HUDEP-2 (cell line): Measurements from ENCODE around the gene AXIN1.

ENCODE experiments used
- DNase-seq, 76 experiments: peaks; one replicate each; lab custom pipeline; 2025; ENCODE audit not compliant: unreplicated experiment in 76 of 76; lab: John Stamatoyannopoulos, UW

Gene AXIN1

DNA sequence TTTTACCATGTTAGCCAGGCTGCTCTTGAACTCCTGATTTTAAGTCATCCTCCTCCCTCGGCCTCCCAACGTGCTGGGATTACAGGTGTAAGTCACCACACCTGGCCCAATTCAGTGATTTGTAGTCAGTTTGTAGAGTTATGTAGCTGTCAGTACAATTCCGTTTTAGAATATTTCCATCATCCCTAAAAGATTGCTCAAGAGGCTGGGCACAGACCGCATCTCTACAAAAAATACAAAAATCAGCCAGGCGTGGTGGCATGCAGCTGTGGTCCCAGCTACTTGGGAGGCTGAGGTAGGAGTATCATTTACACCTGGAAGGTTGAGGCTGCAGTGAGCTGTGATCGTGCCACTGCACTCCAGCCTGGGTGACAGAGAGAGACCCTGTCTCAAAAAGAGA is 97.3 kb downstream of the AXIN1 start:
- DNase-seq = no peak

GRCh38 chr16:254461-254860 is 98.1 kb downstream of the AXIN1 start:
- DNase-seq = no peak

DNA sequence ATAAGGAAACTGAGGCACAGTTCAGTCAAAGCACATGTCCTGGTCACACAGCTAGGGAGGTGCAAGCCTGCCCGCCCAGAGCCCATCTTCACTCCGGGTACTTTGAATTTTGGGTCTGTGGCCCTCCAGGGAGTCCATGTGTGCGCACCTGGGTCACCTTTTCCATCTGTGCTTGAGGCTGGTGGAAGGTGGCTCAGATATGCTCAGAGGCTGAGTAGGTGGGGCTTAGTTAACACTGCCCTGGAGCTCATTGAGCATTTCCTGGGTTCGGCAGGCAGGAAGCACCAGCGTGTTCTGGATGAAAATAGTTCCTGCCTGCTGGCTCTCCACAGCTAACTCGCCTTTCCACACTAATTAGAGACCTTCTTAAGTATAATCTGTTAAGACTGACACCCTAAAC is 98.7 kb downstream of the AXIN1 start:
- DNase-seq = no peak

GRCh38 chr16:252366-253337 is 99.9 kb downstream of the AXIN1 start:
- no peak for DNase-seq

DNA sequence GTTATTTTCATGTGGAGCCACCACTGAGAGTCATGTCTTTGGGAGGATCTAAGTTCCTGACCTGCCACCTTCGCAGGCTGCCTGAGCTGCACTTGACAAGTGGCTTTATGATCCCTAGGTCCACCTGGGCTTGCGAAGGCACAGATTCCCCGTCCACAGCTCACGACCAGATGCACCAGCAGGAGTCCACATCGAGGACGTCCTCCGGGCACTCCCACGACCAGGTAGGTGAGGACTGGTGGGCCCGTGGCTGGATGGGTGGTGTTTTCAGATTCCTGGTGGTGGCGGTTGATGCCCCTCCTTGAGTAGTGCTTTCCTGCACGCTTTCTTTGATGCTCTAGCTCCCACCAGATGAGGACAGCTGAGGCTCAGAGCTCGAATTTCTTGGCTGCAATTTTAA is 103.1 kb downstream of the AXIN1 start:
- no peak for DNase-seq

- no peak for DNase-seq
Observed at GRCh38 chr16:247027-247426, 105.5 kb downstream of the AXIN1 start.

GRCh38 chr16:245105-245504 is 107.4 kb downstream of the AXIN1 start:
- no peak for DNase-seq

DNA sequence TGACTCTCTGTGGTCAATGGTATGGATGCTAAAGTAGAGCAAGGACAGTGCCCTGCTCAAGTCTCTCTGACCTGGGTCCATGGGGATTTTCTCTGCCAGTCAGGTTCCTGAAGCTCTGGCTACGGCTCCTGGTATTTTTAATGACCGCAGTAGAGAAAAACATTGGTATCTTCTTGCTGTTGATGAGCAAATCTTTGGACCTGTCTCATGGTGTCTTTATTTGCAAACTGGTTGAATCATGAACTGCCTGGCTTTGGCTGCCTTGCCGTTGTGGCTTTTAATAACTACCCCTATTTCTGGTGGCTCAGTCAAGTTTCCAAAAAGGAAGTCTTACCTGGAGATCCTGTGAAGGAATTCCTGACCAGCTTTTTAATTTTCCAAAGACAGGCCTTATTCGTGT is 109.2 kb downstream of the AXIN1 start:
- DNase-seq = no peak

- no peak for DNase-seq
Observed at GRCh38 chr16:242281-242680, 110.2 kb downstream of the AXIN1 start.

- DNase-seq = no peak
Observed at GRCh38 chr16:240559-240958, 112.0 kb downstream of the AXIN1 start.

GRCh38 chr16:239948-240277 is 112.6 kb downstream of the AXIN1 start:
- DNase-seq = no peak
